ENCODE measurements around the gene USP47. TPM values are rescaled to one million over a fixed set of nuclear protein-coding genes. Genes with fewer than 3 reads are reported as not detected.

Gene USP47
- total RNA-seq, 1 donor from 2014 or later = 178 TPM

GRCh38 chr11:11864803-11865202 is 23.0 kb downstream of the USP47 start:
- DNase-seq = no peak

- no peak for DNase-seq
Measured at GRCh38 chr11:11865449-11865848, 23.7 kb downstream of the USP47 start.

DNA sequence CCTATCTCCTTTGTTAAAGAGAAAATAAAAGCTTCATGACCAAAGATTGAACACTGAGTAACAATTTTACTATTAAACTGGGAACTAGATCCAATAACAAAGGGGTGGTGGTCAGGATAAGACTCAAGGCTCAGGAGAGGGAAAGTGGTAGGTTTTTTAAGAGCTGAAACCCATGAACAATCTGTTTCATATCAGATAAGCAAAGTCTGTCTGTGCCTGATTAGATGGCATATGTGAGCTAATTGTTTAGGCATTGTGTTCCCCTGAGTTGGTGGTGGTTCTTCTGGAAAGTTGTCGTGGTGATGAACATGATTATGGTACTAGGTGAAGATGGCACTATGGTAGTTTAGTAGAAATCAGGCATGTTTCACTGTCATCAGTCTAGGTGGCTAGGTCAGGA is 24.4 kb downstream of the USP47 start:
- no peak for DNase-seq

- no peak for DNase-seq
Measured at GRCh38 chr11:11867720-11868119, 25.9 kb downstream of the USP47 start.

DNA sequence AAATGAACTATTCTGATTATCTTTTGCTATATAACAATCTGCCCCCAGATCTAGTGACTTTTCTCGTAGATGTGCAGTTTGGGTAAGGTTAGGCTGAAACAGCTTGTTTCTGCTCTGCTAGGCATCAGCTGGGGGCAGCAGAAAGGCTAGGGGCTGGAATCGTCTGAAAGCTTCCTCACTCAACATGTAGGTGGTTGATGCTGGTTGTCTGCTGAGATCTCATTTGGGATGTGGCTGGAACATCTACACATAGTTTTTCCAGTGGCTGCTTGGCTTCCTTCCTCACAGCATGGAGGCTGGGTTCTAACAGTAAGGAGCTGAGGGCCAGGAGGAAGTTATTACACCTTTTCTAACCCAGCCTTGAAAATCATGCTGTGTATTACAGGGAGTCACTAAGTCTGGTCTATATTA is 30.2 kb downstream of the USP47 start:
- DNase-seq = no peak

DNA sequence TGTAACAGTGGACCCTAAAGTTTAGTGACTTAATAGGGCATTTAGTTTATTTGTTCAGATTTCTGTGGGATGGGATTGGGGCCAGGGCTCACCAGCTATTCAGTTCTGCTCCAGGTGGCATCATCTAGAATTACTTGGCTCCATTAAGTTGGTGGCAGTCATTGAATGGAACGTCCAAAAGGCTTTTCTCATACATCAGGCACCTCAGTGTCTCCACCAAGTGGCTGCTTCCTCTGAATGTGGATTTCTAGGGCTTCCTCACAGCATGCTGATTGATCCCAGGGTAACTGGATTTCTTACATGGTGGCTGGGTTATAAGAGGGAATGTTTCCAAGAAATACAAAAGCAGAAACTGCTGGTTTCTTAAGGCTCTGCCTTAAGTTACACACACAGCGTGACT is 34.7 kb downstream of the USP47 start:
- no peak for DNase-seq

DNA sequence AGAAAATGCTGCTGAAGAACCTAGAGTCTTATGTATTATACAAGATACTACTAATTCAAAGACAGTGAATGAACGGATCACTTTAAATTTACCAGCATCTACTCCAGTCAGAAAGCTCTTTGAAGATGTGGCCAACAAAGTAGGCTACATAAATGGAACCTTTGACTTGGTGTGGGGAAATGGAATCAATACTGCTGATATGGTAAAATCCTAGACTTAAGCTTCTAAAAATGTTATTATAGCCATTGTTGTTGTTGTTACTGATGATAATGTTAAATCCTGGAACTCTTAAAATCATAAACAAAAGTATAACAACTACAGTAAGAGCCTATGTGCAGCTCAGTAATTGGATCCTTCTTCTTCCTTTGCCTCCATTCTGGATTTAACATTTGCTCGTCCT is 38.4 kb downstream of the USP47 start:
- no peak for DNase-seq

DNA sequence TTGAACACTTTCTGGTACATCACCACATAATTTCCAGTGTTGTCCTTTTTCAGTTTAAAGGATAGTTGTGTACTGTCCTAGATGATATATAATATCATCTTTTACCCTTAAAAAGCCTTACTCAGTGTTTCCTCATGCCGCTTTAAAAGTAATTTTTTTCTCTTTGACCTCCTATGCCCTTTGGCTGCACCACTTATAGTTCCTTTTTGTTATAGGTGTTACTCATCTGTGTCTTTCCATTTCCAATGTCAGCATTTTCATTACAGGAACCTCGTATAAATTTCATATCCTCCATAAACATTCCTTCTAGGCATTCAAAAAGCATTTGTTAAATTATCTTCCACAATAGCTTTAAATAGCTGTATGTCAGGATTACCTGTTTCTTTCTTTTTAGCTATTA is 40.8 kb downstream of the USP47 start:
- DNase-seq = no peak

GRCh38 chr11:11884351-11884750 is 42.6 kb downstream of the USP47 start:
- no peak for DNase-seq

GRCh38 chr11:11884774-11885481 is 43.2 kb downstream of the USP47 start:
- no peak for DNase-seq

GRCh38 chr11:11894486-11894885 is 52.7 kb downstream of the USP47 start:
- no peak for DNase-seq

DNA sequence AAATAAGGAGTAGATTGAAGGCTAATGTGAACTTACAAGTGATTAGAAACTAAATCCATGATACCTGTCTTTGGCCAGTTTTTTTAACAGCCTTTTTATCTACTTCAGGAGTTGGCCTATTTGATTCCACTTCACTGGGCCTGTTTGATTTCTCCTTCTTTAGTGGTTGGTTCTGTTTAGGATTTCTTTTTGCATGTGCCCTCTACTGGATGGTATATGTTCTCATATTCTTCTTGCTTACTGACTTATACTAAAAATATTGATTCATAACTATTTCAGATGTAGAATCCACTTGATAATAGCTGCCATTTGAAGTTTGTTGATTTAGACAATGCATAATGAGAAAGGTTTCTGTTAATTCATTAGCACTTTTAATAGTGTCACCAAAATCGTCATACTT is 53.9 kb downstream of the USP47 start:
- DNase-seq = no peak

GRCh38 chr11:11898648-11899047 is 56.9 kb downstream of the USP47 start:
- no peak for DNase-seq

GRCh38 chr11:11899401-11899800 is 57.6 kb downstream of the USP47 start:
- no peak for DNase-seq

- no peak for DNase-seq
Measured at GRCh38 chr11:11901929-11902328, 60.2 kb downstream of the USP47 start.

GRCh38 chr11:11909727-11910126 is 68.0 kb downstream of the USP47 start:
- no peak for DNase-seq

DNA sequence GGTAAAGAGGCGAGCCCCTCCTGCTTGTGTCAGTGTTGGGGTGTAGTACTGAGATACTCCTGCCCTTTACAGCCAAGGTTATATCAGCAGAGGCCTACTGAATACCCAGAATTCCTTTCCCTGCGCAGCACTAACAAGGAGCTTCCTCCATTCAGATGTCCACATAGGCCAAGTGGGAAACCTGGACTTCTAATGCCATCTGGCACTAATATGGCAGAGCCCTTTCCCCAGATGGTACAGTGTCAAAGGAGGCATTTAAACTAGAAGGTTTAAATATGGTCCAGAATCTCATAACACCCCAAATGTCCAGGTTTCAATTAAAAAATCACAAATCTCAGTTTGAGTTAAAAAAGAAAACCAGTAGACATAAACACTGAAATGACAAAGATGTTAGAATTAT is 68.8 kb downstream of the USP47 start:
- DNase-seq = no peak

DNA sequence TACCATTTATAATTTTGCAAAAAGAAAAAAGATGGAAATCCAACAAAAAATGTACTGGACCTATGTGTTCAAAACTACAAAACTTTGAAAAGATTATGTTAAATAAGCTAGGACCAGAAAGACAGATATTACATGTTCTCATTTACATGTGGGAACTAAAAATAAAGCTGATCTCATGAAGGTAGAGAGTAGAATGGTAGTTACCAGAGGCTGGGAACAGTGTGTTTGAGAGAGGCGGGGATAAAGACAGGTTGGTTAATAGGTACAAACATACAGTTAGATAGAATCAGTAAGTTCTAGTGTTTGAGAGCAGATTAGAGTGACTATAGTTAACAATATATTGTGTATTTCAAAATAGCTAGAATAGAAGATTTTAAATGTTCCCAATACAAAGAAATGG is 71.6 kb downstream of the USP47 start:
- DNase-seq = no peak

- no peak for DNase-seq
Measured at GRCh38 chr11:11915625-11916024, 73.9 kb downstream of the USP47 start.

DNA sequence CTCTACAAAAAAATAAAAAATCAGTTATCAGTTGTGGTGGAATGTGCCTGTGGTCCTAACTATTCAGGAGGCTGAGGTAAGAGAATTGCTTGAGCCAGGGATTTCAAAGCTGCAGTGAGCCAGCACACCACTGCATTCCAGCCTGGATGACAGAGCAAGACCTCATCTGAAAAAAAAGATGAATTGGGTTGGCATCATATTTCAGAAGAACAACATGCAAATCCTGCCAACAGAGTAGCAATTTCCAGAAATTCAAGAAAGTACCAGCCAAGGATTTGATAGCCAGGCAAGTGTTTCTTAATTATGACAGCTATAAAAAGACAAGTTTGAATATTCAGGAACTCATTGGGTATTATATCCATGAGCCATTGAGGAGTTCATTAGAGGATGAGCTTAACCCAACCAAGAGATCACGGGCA is 75.2 kb downstream of the USP47 start:
- no peak for DNase-seq

DNA sequence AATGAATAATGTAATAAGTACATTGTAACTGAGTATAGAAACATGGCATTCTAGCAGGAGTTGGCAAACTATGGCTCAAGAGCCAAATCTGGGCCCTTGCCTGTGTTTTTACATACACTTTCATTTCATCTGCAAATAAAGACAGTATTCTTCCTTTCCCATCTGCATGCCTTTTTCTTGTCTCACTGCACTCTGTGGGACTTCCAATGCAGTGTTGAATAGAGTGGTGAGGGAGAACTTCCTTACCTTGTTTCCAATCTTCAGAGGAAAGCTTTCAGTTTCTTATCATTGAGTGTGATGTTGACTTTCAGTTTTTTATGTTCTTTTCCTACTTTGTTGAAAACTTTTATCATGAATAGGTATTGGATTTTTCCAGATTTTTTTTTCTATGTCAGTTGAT is 82.1 kb downstream of the USP47 start:
- DNase-seq = no peak

DNA sequence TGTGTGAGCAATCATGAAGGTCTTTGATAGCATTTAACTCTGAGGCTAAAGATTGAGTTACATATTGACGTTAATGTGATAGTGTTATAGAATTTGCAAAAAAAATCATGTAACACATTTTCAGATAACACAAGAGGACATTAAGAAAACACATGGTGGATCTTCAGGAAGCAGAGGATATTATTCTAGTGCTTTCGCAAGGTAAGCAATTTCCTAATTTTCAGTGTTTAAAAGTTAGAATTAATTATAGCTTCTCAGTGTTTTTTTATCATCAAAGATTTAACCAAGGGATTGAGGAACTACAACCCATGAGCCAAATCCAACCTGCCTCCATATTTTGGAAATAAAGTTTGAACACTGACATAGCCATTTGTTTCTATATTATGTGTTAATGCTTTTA is 88.1 kb downstream of the USP47 start:
- DNase-seq = no peak

- DNase-seq = peak; percentile 77
Measured at GRCh38 chr11:11931461-11932055, 89.8 kb downstream of the USP47 start.

- DNase-seq = no peak
Measured at GRCh38 chr11:11935536-11935935, 93.8 kb downstream of the USP47 start.
